H9 (cell line): Measurements from ENCODE around the gene MAP3K19. TPM values are rescaled to one million over a fixed set of nuclear protein-coding genes. Genes with fewer than 3 reads are reported as not detected.

Experiments used
- DNase-seq: peaks from one replicate; pipeline ENCODE4 v3.0.0-alpha.2; 2017
- H2AFZ ChIP-seq: one replicate; pipeline ENCODE4 v1.6.1; 2013; ENCODE audit warnings: mild to moderate bottlenecking, low read length, control low read depth, moderate library complexity
- H2AK5ac ChIP-seq: 2 replicates; pipeline ENCODE4 v1.6.1; 2013; ENCODE audit warnings: low read length, control low read depth, mixed read lengths; ENCODE audit not compliant: insufficient read length
- H2BK120ac ChIP-seq: one replicate; pipeline ENCODE4 v1.6.1; 2013; ENCODE audit warnings: low read depth, mild to moderate bottlenecking, low read length, control low read depth, inconsistent platforms; ENCODE audit not compliant: poor library complexity, severe bottlenecking
- H2BK12ac ChIP-seq: 2 replicates; pipeline ENCODE4 v1.6.1; 2013; ENCODE audit warnings: low read length, control low read depth, mixed read lengths, low read depth; ENCODE audit not compliant: insufficient read length
- H2BK15ac ChIP-seq: 2 replicates; pipeline ENCODE4 v1.6.1; 2013; ENCODE audit warnings: low read depth, low read length, control low read depth
- H2BK20ac ChIP-seq: one replicate; pipeline ENCODE4 v1.6.1; 2013; ENCODE audit warnings: low read depth, mild to moderate bottlenecking, low read length, control low read depth, inconsistent platforms; ENCODE audit not compliant: poor library complexity, severe bottlenecking
- H2BK5ac ChIP-seq: 2 replicates; pipeline ENCODE4 v1.6.1; 2013; ENCODE audit warnings: low read length, control low read depth, mixed read lengths; ENCODE audit not compliant: insufficient read length
- H3K14ac ChIP-seq: 2 replicates; pipeline ENCODE4 v1.6.1; 2013; ENCODE audit warnings: low read length, control low read depth; ENCODE audit not compliant: insufficient read depth
- H3K18ac ChIP-seq: 2 replicates; pipeline ENCODE4 v1.6.1; 2013; ENCODE audit warnings: low read depth, mild to moderate bottlenecking, mixed read lengths, low read length, control low read depth; ENCODE audit not compliant: insufficient read length
- H3K23ac ChIP-seq: 2 replicates; pipeline ENCODE4 v1.6.1; 2013; ENCODE audit warnings: low read length, control low read depth, mixed read lengths, low read depth; ENCODE audit not compliant: insufficient read length
- H3K23me2 ChIP-seq: 2 replicates; pipeline ENCODE4 v1.6.1; 2013; ENCODE audit warnings: low read depth, mild to moderate bottlenecking, mixed read lengths, low read length, control low read depth; ENCODE audit not compliant: insufficient read length, poor library complexity, severe bottlenecking
- H3K27ac ChIP-seq: 2 replicates; pipeline ENCODE4 v1.5.1; 2013; ENCODE audit warnings: low read length, control low read depth, mixed read lengths, low read depth; ENCODE audit not compliant: insufficient read length
- H3K27me3 ChIP-seq: 2 replicates; pipeline ENCODE4 v1.6.1; 2013; ENCODE audit warnings: low read length, control low read depth, inconsistent platforms; ENCODE audit not compliant: insufficient read depth
- H3K4ac ChIP-seq: 2 replicates; pipeline ENCODE4 v1.6.1; 2013; ENCODE audit warnings: low read depth, mild to moderate bottlenecking, control low read depth, inconsistent platforms, low read length, moderate library complexity
- H3K4me1 ChIP-seq: 2 replicates; pipeline ENCODE4 v1.6.1; 2013; ENCODE audit warnings: low read length, control low read depth, inconsistent platforms; ENCODE audit not compliant: insufficient read depth
- H3K4me2 ChIP-seq: 2 replicates; pipeline ENCODE4 v1.6.1; 2013; ENCODE audit warnings: low read length, control low read depth, mixed read lengths; ENCODE audit not compliant: insufficient read length, insufficient read depth
- H3K56ac ChIP-seq: 2 replicates; pipeline ENCODE4 v1.6.1; 2013; ENCODE audit warnings: low read depth, mild to moderate bottlenecking, mixed read lengths, low read length, control low read depth; ENCODE audit not compliant: insufficient read length
- H3K79me1 ChIP-seq: 2 replicates; pipeline ENCODE4 v1.6.1; 2013; ENCODE audit warnings: low read depth, mild to moderate bottlenecking, moderate library complexity, low read length, control low read depth, inconsistent platforms; ENCODE audit not compliant: insufficient read depth, poor library complexity, severe bottlenecking
- H3K79me2 ChIP-seq: 2 replicates; pipeline ENCODE4 v1.6.1; 2013; ENCODE audit warnings: low read length, control low read depth, inconsistent platforms; ENCODE audit not compliant: insufficient read depth
- H3K9ac ChIP-seq: 2 replicates; pipeline ENCODE4 v1.6.1; 2013; ENCODE audit warnings: low read length, control low read depth, mixed read lengths; ENCODE audit not compliant: insufficient read length; ENCODE audit errors: extremely low read depth
- H3K9me3 ChIP-seq: one replicate; pipeline ENCODE4 v1.6.1; 2013; ENCODE audit warnings: low read depth, low read length, inconsistent platforms; ENCODE audit not compliant: control insufficient read depth
- H3T11ph ChIP-seq: one replicate; pipeline ENCODE4 v1.6.1; 2013; ENCODE audit warnings: mild to moderate bottlenecking, low read length, control low read depth, inconsistent platforms
- H4K20me1 ChIP-seq: one replicate; pipeline ENCODE4 v1.6.1; 2013; ENCODE audit not compliant: control insufficient read depth, insufficient read length, insufficient read depth
- H4K5ac ChIP-seq: 2 replicates; pipeline ENCODE4 v1.6.1; 2013; ENCODE audit warnings: low read depth, mild to moderate bottlenecking, mixed read lengths, low read length, control low read depth; ENCODE audit not compliant: insufficient read length
- H4K8ac ChIP-seq: replicated peaks from 2 replicates; pipeline ENCODE4 v1.6.1; 2013; ENCODE audit warnings: low read length, control low read depth, mixed read lengths, low read depth; ENCODE audit not compliant: insufficient read length
- H4K91ac ChIP-seq: 2 replicates; pipeline ENCODE4 v1.6.1; 2013; ENCODE audit warnings: low read depth, mild to moderate bottlenecking, moderate library complexity, mixed read lengths, low read length, control low read depth; ENCODE audit not compliant: insufficient read length
- H3K27ac Mint-ChIP-seq, 3 experiments: 2 replicates in 2 of 3; 3 replicates in 1 of 3; pipeline ENCODE4 v1.8.0; 2020 to 2021; ENCODE audit warnings: mixed read lengths in 3 of 3, mild to moderate bottlenecking in 1 of 3, moderate library complexity in 1 of 3
- H3K27me3 Mint-ChIP-seq: 2 replicates; pipeline ENCODE4 v1.8.0; 2021; ENCODE audit warnings: low read depth, mild to moderate bottlenecking, moderate library complexity, mixed read lengths
- H3K36me3 Mint-ChIP-seq, 3 experiments: 2 replicates in 2 of 3; 3 replicates in 1 of 3; pipeline ENCODE4 v1.8.0; 2020 to 2021; ENCODE audit warnings: low read depth in 3 of 3, mixed read lengths in 3 of 3; ENCODE audit not compliant: insufficient read depth in 1 of 3
- H3K4me1 Mint-ChIP-seq, 2 experiments: 2 replicates each; pipeline ENCODE4 v1.8.0; 2020; ENCODE audit warnings: mixed read lengths in 2 of 2
- H3K4me3 Mint-ChIP-seq, 2 experiments: 2 replicates in 1 of 2; 3 replicates in 1 of 2; pipeline ENCODE4 v1.8.0; 2020 to 2021; ENCODE audit warnings: mild to moderate bottlenecking in 2 of 2, mixed read lengths in 2 of 2, moderate library complexity in 1 of 2
- H3K9me3 Mint-ChIP-seq, 2 experiments: 2 replicates in 1 of 2; 3 replicates in 1 of 2; pipeline ENCODE4 v1.8.0; 2020; ENCODE audit warnings: mild to moderate bottlenecking in 2 of 2, mixed read lengths in 2 of 2, moderate library complexity in 1 of 2
- CTCF ChIP-seq: fragments of 200-600 bp; sonication (generic); conservative IDR thresholded peaks from 3 replicates; pipeline ENCODE4 v1.8.0; 2021; ENCODE audit warnings: antibody characterized with exemption, mild to moderate bottlenecking
- WGBS: extraction: QIAGEN DNeasy Blood & Tissue Kit; methylation state at CpG from one replicate; pipeline ENCODE4 v1.1.7; 2013; ENCODE audit warnings: missing lambda C conversion rate, low lambda C conversion rate, mixed read lengths; ENCODE audit not compliant: insufficient read length; ENCODE audit errors: extremely low coverage; 5-methylcytosine and 5-hydroxymethylcytosine counted together
- total RNA-seq: library from RNA; stranded (reverse); gene quantifications from 2 replicates; pipeline ENCODE4 v1.2.1, GENCODE V29; 2021

Gene MAP3K19
- total RNA-seq, 1 experiment from 2014 or later, result not detected

- no peak for DNase-seq
- WGBS, result no CpG with 5 or more reads among the region's 3 CpGs
- H4K8ac ChIP-seq, result no peak overlapping the region
- H3K27ac Mint-ChIP-seq, result no peak overlapping the region
- H3K79me1 ChIP-seq, result peaks cover 3% of the 10 kb centered on the region
- no peak for TF ChIP-seq CTCF
- H4K91ac ChIP-seq, result no peak overlapping the region
- no peaks in the 10 kb centered on the region for H3K9me3 Mint-ChIP-seq
- H2BK12ac ChIP-seq, result no peak overlapping the region
- H3K4me2 ChIP-seq, result no peak overlapping the region
- H3K18ac ChIP-seq, result no peak overlapping the region
- H3K4me1 Mint-ChIP-seq, result no peaks in the 10 kb centered on the region
- H3K27me3 ChIP-seq, result no peaks in the 10 kb centered on the region
- H3K4me3 Mint-ChIP-seq, result no peak overlapping the region
- no peak overlapping the region for H3K9ac ChIP-seq
- no peak overlapping the region for H3K27ac ChIP-seq
- no peak overlapping the region for H2BK120ac ChIP-seq
- no peak overlapping the region for H2BK20ac ChIP-seq
- H3K79me2 ChIP-seq, result no peaks in the 10 kb centered on the region
- H3K14ac ChIP-seq, result no peak overlapping the region
- no peak overlapping the region for H2BK5ac ChIP-seq
- H3K56ac ChIP-seq, result no peak overlapping the region
- H3K23ac ChIP-seq, result no peak overlapping the region
- H2AFZ ChIP-seq, result no peak overlapping the region
- no peaks in the 10 kb centered on the region for H4K20me1 ChIP-seq
- H2BK15ac ChIP-seq, result no peak overlapping the region
- peaks cover 31 to 79% (median 60%) of the 10 kb centered on the region in 3 experiments; a peak in 6 of 7 replicates for H3K36me3 Mint-ChIP-seq
- H3T11ph ChIP-seq, result no peak overlapping the region
- H3K4me1 ChIP-seq, result no peaks in the 10 kb centered on the region
- no peak overlapping the region for H3K4ac ChIP-seq
- no peaks in the 10 kb centered on the region for H3K23me2 ChIP-seq
- no peak overlapping the region for H4K5ac ChIP-seq
- H2AK5ac ChIP-seq, result no peak overlapping the region
- no peaks in the 10 kb centered on the region for H3K9me3 ChIP-seq
- no peaks in the 10 kb centered on the region for H3K27me3 Mint-ChIP-seq
Measured at GRCh38 chr2:134952608-134953007, 94.6 kb downstream of the MAP3K19 start.
